GM23338 (cell line): Measurements from ENCODE around the gene SPCS2. TPM values are rescaled to one million over a fixed set of nuclear protein-coding genes. Genes with fewer than 3 reads are reported as not detected.

ENCODE experiments used
- ATAC-seq: fragments of 200-7000 bp; cut with Tn5 transposase; 3 replicates; pipeline ENCODE4 v1.9.1; 2020
- DNase-seq: peaks from one replicate; pipeline ENCODE4 v3.0.0-alpha.2; 2015; ENCODE audit warnings: low spot score
- H2AFZ ChIP-seq: fragments of 200-600 bp; sonication (generic); 2 replicates; pipeline ENCODE4 v1.8.0; 2016; ENCODE audit warnings: antibody characterized with exemption, mild to moderate bottlenecking, moderate library complexity
- H3F3A ChIP-seq: fragments of 200-600 bp; sonication (generic); replicated peaks from 2 replicates; pipeline ENCODE4 v1.8.0; 2017; ENCODE audit warnings: antibody characterized with exemption, mixed run types, low read depth
- H3K27ac ChIP-seq: fragments of 200-600 bp; sonication (generic); 2 replicates; pipeline ENCODE4 v1.6.1; 2016; ENCODE audit warnings: low read depth
- H3K27me3 ChIP-seq: fragments of 200-600 bp; sonication (generic); 2 replicates; pipeline ENCODE4 v1.8.0; 2016; ENCODE audit warnings: mild to moderate bottlenecking, mixed run types, moderate library complexity; ENCODE audit not compliant: insufficient read depth
- H3K36me3 ChIP-seq: fragments of 200-600 bp; sonication (generic); 2 replicates; pipeline ENCODE4 v1.8.0; 2016; ENCODE audit warnings: mild to moderate bottlenecking; ENCODE audit not compliant: insufficient read depth
- H3K4me1 ChIP-seq: fragments of 200-600 bp; sonication (generic); 2 replicates; pipeline ENCODE4 v1.8.0; 2016; ENCODE audit warnings: mild to moderate bottlenecking, moderate library complexity; ENCODE audit not compliant: insufficient read depth
- H3K4me2 ChIP-seq: fragments of 200-600 bp; sonication (generic); 2 replicates; pipeline ENCODE4 v1.7.1; 2017; ENCODE audit warnings: mixed run types
- H3K4me3 ChIP-seq: fragments of 200-600 bp; sonication (generic); 2 replicates; pipeline ENCODE4 v1.6.1; 2016; ENCODE audit warnings: mixed run types
- H3K79me2 ChIP-seq: fragments of 200-600 bp; sonication (generic); replicated peaks from 2 replicates; pipeline ENCODE4 v1.8.0; 2017; ENCODE audit warnings: mild to moderate bottlenecking; ENCODE audit not compliant: insufficient read depth
- H3K9me2 ChIP-seq: fragments of 200-600 bp; sonication (generic); 2 replicates; pipeline ENCODE4 v1.8.0; 2017; ENCODE audit not compliant: insufficient read depth
- H4K20me1 ChIP-seq: fragments of 200-600 bp; sonication (generic); replicated peaks from 2 replicates; pipeline ENCODE4 v1.8.0; 2017; ENCODE audit warnings: mild to moderate bottlenecking; ENCODE audit not compliant: insufficient read depth
- H3K27ac Mint-ChIP-seq: 2 replicates; pipeline ENCODE4 v1.8.0; 2020; ENCODE audit warnings: inconsistent platforms, mild to moderate bottlenecking, moderate library complexity, mixed read lengths
- H3K27me3 Mint-ChIP-seq: 3 replicates; pipeline ENCODE4 v1.8.0; 2022; ENCODE audit warnings: low read depth, mild to moderate bottlenecking, moderate library complexity, mixed read lengths, inconsistent platforms; ENCODE audit not compliant: insufficient read depth, poor library complexity
- H3K36me3 Mint-ChIP-seq: 3 replicates; pipeline ENCODE4 v1.8.0; 2021; ENCODE audit warnings: low read depth, mild to moderate bottlenecking, inconsistent platforms, moderate library complexity, mixed read lengths
- H3K4me1 Mint-ChIP-seq: 3 replicates; pipeline ENCODE4 v1.8.0; 2020; ENCODE audit warnings: mild to moderate bottlenecking, inconsistent platforms, mixed read lengths
- H3K4me3 Mint-ChIP-seq: 3 replicates; pipeline ENCODE4 v1.8.0; 2021; ENCODE audit warnings: moderate library complexity, mild to moderate bottlenecking, inconsistent platforms, mixed read lengths
- H3K9me3 Mint-ChIP-seq: 3 replicates; pipeline ENCODE4 v1.8.0; 2020; ENCODE audit warnings: moderate library complexity, mild to moderate bottlenecking, inconsistent platforms, mixed read lengths
- CREB1 ChIP-seq: fragments of 250-450 bp; sonication (Bioruptor Pico); IDR thresholded peaks from 2 replicates; pipeline ENCODE4 v1.5.0; 2020; ENCODE audit warnings: low read depth, mild to moderate bottlenecking, moderate library complexity
- CTCF ChIP-seq, 2 experiments: fragments of 200-600 bp in 1 of 2; sonication (generic) in 1 of 2; conservative IDR thresholded peaks; 2 replicates each; pipeline versions ENCODE4 v1.5.1 to v1.6.1; 2016 to 2017; ENCODE audit warnings: antibody characterized with exemption in 2 of 2, low read depth in 2 of 2, mild to moderate bottlenecking in 2 of 2, moderate library complexity in 1 of 2
- ETS1 ChIP-seq: IDR thresholded peaks from 2 replicates; pipeline ENCODE4 v1.6.1; 2016; ENCODE audit warnings: antibody characterized with exemption
- EZH2 ChIP-seq: fragments of 200-600 bp; sonication (generic); IDR thresholded peaks from one replicate; pipeline ENCODE4 v1.8.0; 2017; ENCODE audit warnings: antibody characterized with exemption, mild to moderate bottlenecking, low read depth; ENCODE audit not compliant: unreplicated experiment
- EZH2phosphoT487 ChIP-seq: fragments of 200-600 bp; sonication (generic); IDR thresholded peaks from one replicate; pipeline ENCODE4 v1.8.1; 2018; ENCODE audit warnings: antibody characterized with exemption; ENCODE audit not compliant: unreplicated experiment
- JUNB ChIP-seq: IDR thresholded peaks from one replicate; pipeline ENCODE4 v1.6.1; 2016; ENCODE audit warnings: antibody characterized with exemption; ENCODE audit not compliant: unreplicated experiment
- POLR2AphosphoS5 ChIP-seq: IDR thresholded peaks from 2 replicates; pipeline ENCODE4 v1.6.1; 2016; ENCODE audit warnings: antibody characterized with exemption, low read depth
- STAT1 ChIP-seq: IDR thresholded peaks from one replicate; pipeline ENCODE4 v1.6.1; 2016; ENCODE audit warnings: antibody characterized with exemption; ENCODE audit not compliant: unreplicated experiment
- ZNF114 ChIP-seq: fragments of 250-450 bp; sonication (Bioruptor Pico); IDR thresholded peaks from 2 replicates; pipeline ENCODE4 v1.5.0; 2020; ENCODE audit warnings: mild to moderate bottlenecking, moderate library complexity
- ZNF331 ChIP-seq: fragments of 250-450 bp; sonication (Bioruptor Pico); IDR thresholded peaks from 2 replicates; pipeline ENCODE4 v1.5.0; 2020; ENCODE audit warnings: low read depth, mild to moderate bottlenecking, moderate library complexity
- polyA plus RNA-seq: library from polyadenylated mRNA; unstranded; fragments of >200 nt; fragmentation: Nextera tagmentation; extraction: Ambion mirVana; gene quantifications from 2 replicates; pipeline ENCODE4 v1.2.1, GENCODE V29; 2016
- total RNA-seq: library from RNA; depleted of rRNA; stranded (reverse); fragments of >200 nt; shearing (Covaris generic); gene quantifications from 2 replicates; pipeline ENCODE4 v1.2.3, GENCODE V29; 2014

Gene SPCS2
- total and polyA plus RNA-seq, 2 experiments from 2014 or later: 115 to 334 TPM

DNA sequence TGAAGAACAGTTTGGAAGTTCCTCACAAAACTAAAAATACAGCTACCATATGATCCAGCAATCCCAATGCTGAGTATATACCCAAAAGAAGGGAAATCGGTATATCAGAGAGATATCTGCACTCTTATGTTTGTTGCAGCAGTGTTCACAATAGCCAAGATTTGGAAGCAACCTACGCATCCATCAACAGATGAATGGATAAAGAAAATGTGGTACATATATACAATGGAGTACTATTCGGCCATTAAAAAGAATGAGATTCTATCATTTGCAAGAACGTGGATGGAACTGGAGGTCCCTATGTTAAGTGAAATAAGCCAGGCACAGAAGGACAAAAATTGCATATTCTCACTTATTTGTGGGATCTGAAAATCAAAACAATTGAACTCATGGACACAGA is 46.7 kb upstream of the SPCS2 start:
- Histone ChIP-seq H2AFZ (no peak overlapping the region), H3K4me3 (no peak overlapping the region), H4K20me1 (no peaks in the 10 kb centered on the region), H3K79me2 (no peaks in the 10 kb centered on the region), H3K36me3 (peaks cover 9% of the 10 kb centered on the region; the same call in 1 of the 2 replicates), H3K4me1 (no peaks in the 10 kb centered on the region), H3K27me3 (no peaks in the 10 kb centered on the region), H3K9me2 (no peaks in the 10 kb centered on the region), H3F3A (no peaks in the 10 kb centered on the region), H3K4me2 (no peak overlapping the region), H3K27ac (no peak overlapping the region)
- no peak for DNase-seq
- ATAC-seq: no peak
- no peak overlapping the region for H3K27ac Mint-ChIP-seq
- peaks cover 35% of the 10 kb centered on the region for H3K36me3 Mint-ChIP-seq
- no peaks in the 10 kb centered on the region for H3K4me1 Mint-ChIP-seq
- H3K9me3 Mint-ChIP-seq: peaks cover 46% of the 10 kb centered on the region
- TF ChIP-seq JUNB (no peak), ZNF114 (CRISPR knock-in tag) (no peak), CTCF (conservative IDR thresholded peaks at IDR 0.05; ENCODE audit: low read depth in 2 of 2) (no peak), STAT1 (no peak), ZNF331 (CRISPR knock-in tag) (no peak), ETS1 (no peak), EZH2 (no peak)
- no peaks in the 10 kb centered on the region for H3K27me3 Mint-ChIP-seq
- no peak overlapping the region for H3K4me3 Mint-ChIP-seq

- DNase-seq: no peak
- Histone ChIP-seq H3K27ac (no peak overlapping the region), H3K9me2 (no peaks in the 10 kb centered on the region), H3K27me3 (no peaks in the 10 kb centered on the region), H3K36me3 (0 out of 2 replicates have a peak, but pooled peaks cover 5% of the 10 kb centered on the region), H4K20me1 (no peaks in the 10 kb centered on the region), H3K79me2 (no peaks in the 10 kb centered on the region), H3K4me1 (no peaks in the 10 kb centered on the region), H2AFZ (no peak overlapping the region), H3K4me3 (no peak overlapping the region), H3K4me2 (no peak overlapping the region), H3F3A (no peaks in the 10 kb centered on the region)
- no peak overlapping the region for H3K4me3 Mint-ChIP-seq
- H3K4me1 Mint-ChIP-seq: no peaks in the 10 kb centered on the region
- H3K36me3 Mint-ChIP-seq: peaks cover 18% of the 10 kb centered on the region
- no peaks in the 10 kb centered on the region for H3K27me3 Mint-ChIP-seq
- H3K27ac Mint-ChIP-seq: no peak overlapping the region
- no peak for ATAC-seq
- peaks cover 24% of the 10 kb centered on the region for H3K9me3 Mint-ChIP-seq
- no peak for TF ChIP-seq POLR2AphosphoS5
- no peak for TF ChIP-seq ETS1
- TF ChIP-seq ZNF331 (CRISPR knock-in tag): no peak
- TF ChIP-seq JUNB: no peak
- no peak for TF ChIP-seq CREB1 (CRISPR knock-in tag)
- no peak for TF ChIP-seq CTCF (conservative IDR thresholded peaks at IDR 0.05; ENCODE audit: low read depth in 2 of 2)
- TF ChIP-seq ZNF114 (CRISPR knock-in tag): no peak
- TF ChIP-seq EZH2phosphoT487: no peak
These were observed 43.7 kb upstream of the SPCS2 start for GRCh38 chr11:74905326-74905725.
